VCaP (cell line): ENCODE measurements around the gene DPYSL5.

Source experiments
- H3K27ac ChIP-seq: fragments of 450-650 bp; 2 replicates; pipeline ENCODE4 v1.5.1; 2017
- CTCF ChIP-seq: fragments of 450-650 bp; conservative IDR thresholded peaks from 2 replicates; pipeline ENCODE4 v1.5.1; 2017; ENCODE audit warnings: mild to moderate bottlenecking, moderate library complexity

Gene DPYSL5

GRCh38 chr2:26870585-26871095 is 22.7 kb downstream of the DPYSL5 start:
- no peak for TF ChIP-seq CTCF
- H3K27ac ChIP-seq: peak overlapping the region; percentile 18; the same call in 1 of the 2 replicates

GRCh38 chr2:26873286-26873983 is 25.5 kb downstream of the DPYSL5 start:
- no peak for TF ChIP-seq CTCF
- peak overlapping the region; percentile 80 for H3K27ac ChIP-seq

GRCh38 chr2:26874514-26874913 is 26.6 kb downstream of the DPYSL5 start:
- TF ChIP-seq CTCF: no peak
- no peak overlapping the region for H3K27ac ChIP-seq

- no peak for TF ChIP-seq CTCF
- no peak overlapping the region for H3K27ac ChIP-seq
Measured at GRCh38 chr2:26875065-26875634, 27.2 kb downstream of the DPYSL5 start.

- TF ChIP-seq CTCF: no peak
- no peak overlapping the region for H3K27ac ChIP-seq
Measured at GRCh38 chr2:26875808-26876207, 27.9 kb downstream of the DPYSL5 start.

GRCh38 chr2:26876260-26876659 is 28.3 kb downstream of the DPYSL5 start:
- no peak for TF ChIP-seq CTCF

GRCh38 chr2:26877276-26877675 is 29.3 kb downstream of the DPYSL5 start:
- no peak overlapping the region for H3K27ac ChIP-seq
- no peak for TF ChIP-seq CTCF

More at GRCh38 chr2:26876260-26876659, 28.3 kb downstream of the DPYSL5 start:
- no peak overlapping the region for H3K27ac ChIP-seq
